Measurements from ENCODE around the gene SAG. TPM values are rescaled to one million over a fixed set of nuclear protein-coding genes. Genes with fewer than 3 reads are reported as not detected.

SAG gene
- total and polyA plus RNA-seq, 2 of the 13 experiments (the other 11 are each of a cell fraction or from before 2014, with no cell fraction given) = not detected

GRCh38 chr2:233289648-233290047 is 18.0 kb upstream of the SAG start:
- no peak overlapping the region for H2AFZ ChIP-seq (ENCODE audit: low read length)
- H3K79me2 ChIP-seq (ENCODE audit: insufficient read depth, low read length) = no peaks in the 10 kb centered on the region
- no TSS peak for BruUV-seq (replicated peaks)
- H3K4me2 ChIP-seq (ENCODE audit: low read depth, low read length) = no peak overlapping the region
- H3K4me1 ChIP-seq (ENCODE audit: insufficient read depth, low read length) = no peaks in the 10 kb centered on the region
- no peaks in the 10 kb centered on the region for H3K9me3 ChIP-seq (ENCODE audit: low read length)
- ChIA-PET POLR2A (no interaction called here), CTCF (ENCODE audit: low intra/inter-chr PET ratio, low total read pairs) (no interaction called here)
- ATAC-seq (no peak), DNase-seq (ENCODE audit: low spot score) (no peak), FAIRE-seq (no peak)
- no peak overlapping the region for H3K27ac ChIP-seq (ENCODE audit: extremely low read length, insufficient read depth, low read length)
- H3K27me3 ChIP-seq (ENCODE audit: control insufficient read depth in 1 of 2, insufficient read depth in 2 of 2, low read length in 2 of 2) = no peaks in the 10 kb centered on the region
- no peak overlapping the region for H3K4me3 ChIP-seq (replicated peaks in 1 of 3; ENCODE audit: insufficient read depth in 1 of 3, low read depth in 2 of 3, low read length in 3 of 3)
- in situ Hi-C loops (cut with HindIII; ENCODE audit: extremely low pct_ligation_motif_present, low pct_unique_long_range_greater_than_20kb) = no loop called here
- 98% methylated on average over 12 of the region's 12 CpGs for WGBS (ENCODE audit: low lambda C conversion rate)
- no peak overlapping the region for H3K9ac ChIP-seq (ENCODE audit: insufficient read depth, low read depth, low read length)
- H3K36me3 ChIP-seq (replicated peaks in 1 of 2; ENCODE audit: control insufficient read depth in 1 of 2, insufficient read depth in 2 of 2, low read length in 2 of 2) = peaks cover 66 to 94% of the 10 kb centered on the region in 2 experiments
- no peak for TF ChIP-seq ZNF510 (CRISPR knock-in tag; IDR thresholded peaks at IDR 0.05; ENCODE audit: low read depth)
- no peak for TF ChIP-seq TMF1 (CRISPR knock-in tag; IDR thresholded peaks at IDR 0.05; ENCODE audit: low read depth)
- no peak for TF ChIP-seq NR2F6 (IDR thresholded peaks at IDR 0.05)
- no peak for TF ChIP-seq NR2F6 (CRISPR knock-in tag; IDR thresholded peaks at IDR 0.05)
- TF ChIP-seq ZNF564 (CRISPR knock-in tag; IDR thresholded peaks at IDR 0.05) = no peak
- TF ChIP-seq ZNF800 (CRISPR knock-in tag; IDR thresholded peaks at IDR 0.05) = no peak
- no peak for TF ChIP-seq KLF9 (CRISPR knock-in tag; IDR thresholded peaks at IDR 0.05; ENCODE audit: low read depth)
- no peak for TF ChIP-seq ZNF609 (CRISPR knock-in tag; IDR thresholded peaks at IDR 0.05; ENCODE audit: borderline replicate concordance)
- TF ChIP-seq LBX2 (CRISPR knock-in tag; IDR thresholded peaks at IDR 0.05; ENCODE audit: borderline replicate concordance) = no peak
- no peak for TF ChIP-seq HMG20B (CRISPR knock-in tag; conservative IDR thresholded peaks at IDR 0.05)
- no peak for TF ChIP-seq KAT2B (IDR thresholded peaks at IDR 0.05; ENCODE audit: borderline replicate concordance, low read depth, low read length)
- no peak for TF ChIP-seq TFE3 (CRISPR knock-in tag; IDR thresholded peaks at IDR 0.05)
- no peak for TF ChIP-seq ZNF205 (CRISPR knock-in tag; IDR thresholded peaks at IDR 0.05)
- no peak for TF ChIP-seq ZFX (CRISPR knock-in tag; IDR thresholded peaks at IDR 0.05; ENCODE audit: low read depth)
- TF ChIP-seq ZBTB39 (CRISPR knock-in tag; IDR thresholded peaks at IDR 0.05) = no peak
- TF ChIP-seq HCFC1 (IDR thresholded peaks at IDR 0.05; ENCODE audit: low read depth, low read length) = no peak
- H4K20me1 ChIP-seq (ENCODE audit: insufficient read depth, low read length) = 0 out of 2 replicates have a peak, but pooled peaks cover 3% of the 10 kb centered on the region
- intact Hi-C loops (cut with micrococcal nuclease; ENCODE audit: unreplicated experiment) = no loop called here
